Right lobe of liver (tissue), 5 donors: ENCODE data around the gene GOLGA6C. TPM values are rescaled to one million over a fixed set of nuclear protein-coding genes. Genes with fewer than 3 reads are reported as not detected.

ENCODE experiments used
- small RNA-seq, 2 experiments: library from RNA; depleted of rRNA; stranded (forward); fragments of <200 nt; gene quantifications; one replicate each; pipeline ENCODE3, GENCODE V24; 2016
- total RNA-seq, 6 experiments: library from RNA; depleted of rRNA in 2 of 6; stranded (reverse); fragments of >200 nt in 2 of 6; fragmentation: NEBNext Ultra II Directional in 3 of 6; extraction: Animal tissue kit (Norgen Biotek cat#: 25700) in 3 of 6; gene quantifications; one replicate each; pipeline versions ENCODE4 v1.1.0 to v1.2.4, GENCODE V29; 2016 to 2023
- donor health status: DM: no; HTN: no; CAD: no.
- donor health status: DM: no; HTN: no; CAD: no.
- donor health status: DM: no; HTN: yes; CAD: no.
- donor health status: DM: no; HTN: yes; CAD: no.

Gene GOLGA6C
- total RNA-seq, 6 experiments from 2014 or later: 0.19 to 0.51 (median 0.22) TPM; not detected in 3

Small RNA genes lying within 50 kb of the gene (small RNA-seq; reads per million reads assigned to genes)
- 0 reads per million in 2 experiments for gene AC068338.1
- gene RN7SL327P: 0 reads per million in 2 experiments
- gene RN7SL489P: 0 reads per million in 2 experiments

Other genes with a start within 250 kb of the GOLGA6C start
- 10 to 100 TPM in 2 of 6 experiments, 1 to 10 TPM in 4; 5.9 to 21.5 (median 8.3) TPM for gene PPCDC, start 234.7 kb upstream of the GOLGA6C start, total RNA-seq
- gene C15orf39, start 56.5 kb upstream of the GOLGA6C start, total RNA-seq: 1 to 10 TPM; 3.6 to 9.4 (median 5.8) TPM
- gene GOLGA6D, start 24.5 kb downstream of the GOLGA6C start, total RNA-seq: under 1 TPM in 5 of 6 experiments, not detected in 1; 0.12 to 0.49 (median 0.27) TPM
- gene COMMD4, start 77.7 kb downstream of the GOLGA6C start, total RNA-seq: 10 to 100 TPM; 25.6 to 57.0 (median 41.6) TPM
- 10 to 100 TPM; 16.6 to 32.7 (median 23.7) TPM for gene NEIL1, start 88.7 kb downstream of the GOLGA6C start, total RNA-seq
- gene MAN2C1, start 110.3 kb downstream of the GOLGA6C start, total RNA-seq: 100 to 1,000 TPM in 1 of 6 experiments, 10 to 100 TPM in 5; 45.4 to 120 (median 79.1) TPM
- 10 to 100 TPM in 5 of 6 experiments, 1 to 10 TPM in 1; 10.0 to 21.6 (median 20.5) TPM for gene SIN3A, start 193.4 kb downstream of the GOLGA6C start, total RNA-seq